Measurements from ENCODE around the gene GLT1D1.
"Not testable (repeated sequence)": the region's sequence is repeated elsewhere in the genome, so short reads cannot be mapped to it uniquely, and the experiment has no call there.

Gene GLT1D1

GRCh38 chr12:128819293-128820144 lies 33.8 kb upstream of the GLT1D1 start:
- intact Hi-C loops (cut with DNase I) = no loop called here
- peak in 1 of 42 donors; percentile 29 for DNase-seq

- intact Hi-C loops (cut with DNase I) = no loop called here
- no peak for DNase-seq
Measured at GRCh38 chr12:128820253-128820652, 33.0 kb upstream of the GLT1D1 start.

- peak in 30 of 42 donors; percentile 15 to 76 (median 50) for DNase-seq
- intact Hi-C loops (cut with DNase I) = no loop called here
Measured at GRCh38 chr12:128820723-128821432, 32.4 kb upstream of the GLT1D1 start.

DNA sequence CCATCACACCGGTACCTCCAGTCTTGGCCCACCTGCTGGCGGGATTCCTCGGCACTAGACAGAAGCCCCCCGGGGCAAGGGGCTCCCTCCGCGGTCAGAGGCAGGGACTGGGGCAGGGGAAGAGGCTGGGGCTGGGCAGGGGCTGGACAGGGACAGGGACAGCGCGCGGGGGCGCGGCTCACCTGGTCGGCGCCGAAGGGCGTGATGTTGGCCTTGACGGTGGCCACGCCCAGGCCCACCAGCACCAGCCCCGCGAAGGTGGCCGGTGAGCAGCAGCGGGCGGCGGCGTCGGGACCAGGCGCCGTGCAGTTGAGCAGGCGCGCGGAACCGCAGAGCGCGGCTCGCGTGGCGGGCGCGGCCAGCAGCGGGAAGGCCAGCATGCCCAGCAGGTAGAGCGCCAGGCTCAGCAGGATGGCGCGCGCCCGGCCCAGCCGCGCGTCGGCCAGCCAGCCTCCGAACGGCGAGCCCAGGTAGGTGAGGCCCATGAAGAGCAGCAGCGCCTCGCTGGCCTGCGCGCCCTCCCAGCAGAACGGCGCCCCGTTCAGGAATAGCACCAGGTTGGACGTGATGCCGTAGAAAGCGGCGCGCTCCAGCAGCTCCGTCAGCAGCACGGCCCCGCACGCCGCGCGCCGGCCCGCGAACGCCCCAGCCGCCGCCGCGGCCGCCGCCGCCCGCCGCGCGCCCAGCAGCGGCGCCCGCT lies 29.9 kb upstream of the GLT1D1 start:
- intact Hi-C loops (cut with DNase I) = no loop called here
- DNase-seq = peak in 3 of 42 donors; percentile 10 to 45 (median 30)

GRCh38 chr12:128823916-128824839 lies 29.1 kb upstream of the GLT1D1 start, which contains the start of gene SLC15A4:
Gene SLC15A4 (minus strand): TSS chr12:128823958. CDS start chr12:128823943, 15 bp downstream.
- intact Hi-C loops (cut with DNase I) = no loop called here

GRCh38 chr12:128825835-128826234 lies 27.4 kb upstream of the GLT1D1 start:
- intact Hi-C loops (cut with DNase I) = no loop called here
- DNase-seq = no peak

More at GRCh38 chr12:128823916-128824839, 29.1 kb upstream of the GLT1D1 start, which contains the start of gene SLC15A4:
- DNase-seq = peak; percentile 93 to 99 (median 97)

DNA sequence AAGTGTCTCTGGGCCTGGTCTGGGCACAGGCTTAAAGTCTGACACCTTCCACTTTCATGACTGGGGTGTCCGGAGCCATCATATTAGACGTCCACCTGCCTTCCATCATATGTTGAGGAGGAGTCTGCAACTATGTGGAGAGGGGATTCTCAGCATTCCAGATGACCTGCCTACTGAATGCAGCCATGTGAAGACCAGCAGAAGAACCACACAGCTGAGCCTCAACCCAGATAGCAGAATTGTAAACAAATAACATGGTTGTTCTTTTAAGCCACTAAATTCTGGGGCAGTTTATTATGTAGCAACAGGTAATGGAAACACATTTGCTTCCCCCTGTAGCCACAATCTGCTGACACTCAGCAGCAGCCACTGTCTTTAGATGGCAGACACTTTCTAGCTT lies 25.6 kb upstream of the GLT1D1 start:
- DNase-seq = no peak
- intact Hi-C loops (cut with DNase I) = no loop called here

DNA sequence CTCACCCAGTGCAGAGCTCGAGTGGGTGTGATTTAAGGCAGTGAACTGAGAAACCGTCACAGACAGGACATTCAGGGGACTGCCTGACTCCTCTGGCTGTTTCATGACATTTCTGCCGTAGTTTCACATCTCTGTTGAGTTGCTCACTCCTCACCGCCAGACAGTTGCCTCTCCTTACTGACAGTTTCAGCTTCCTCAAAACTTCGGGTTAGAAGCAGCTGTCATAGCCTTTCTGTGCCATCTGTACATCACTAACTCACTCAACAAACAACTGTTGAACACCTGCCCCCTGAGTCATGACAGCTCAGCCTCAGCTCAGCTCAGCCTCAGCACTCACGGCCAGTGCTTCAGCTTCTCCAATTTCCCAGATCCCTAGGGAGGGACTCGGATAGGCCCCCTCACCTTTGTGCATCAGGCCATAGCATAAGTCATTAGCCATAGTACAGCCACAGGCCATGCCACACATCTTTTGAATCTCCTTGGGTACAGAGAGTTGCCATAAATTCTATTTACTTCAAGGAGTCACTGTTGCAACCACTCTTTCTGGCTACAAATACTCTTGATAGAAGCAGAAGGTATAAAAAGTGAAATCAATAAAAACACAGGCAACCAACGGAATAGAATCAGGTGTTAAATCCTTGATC lies 23.3 kb upstream of the GLT1D1 start:
- intact Hi-C loops (cut with DNase I) = no loop called here
- DNase-seq = peak in 5 of 42 donors; percentile 10 to 55 (median 29)

DNA sequence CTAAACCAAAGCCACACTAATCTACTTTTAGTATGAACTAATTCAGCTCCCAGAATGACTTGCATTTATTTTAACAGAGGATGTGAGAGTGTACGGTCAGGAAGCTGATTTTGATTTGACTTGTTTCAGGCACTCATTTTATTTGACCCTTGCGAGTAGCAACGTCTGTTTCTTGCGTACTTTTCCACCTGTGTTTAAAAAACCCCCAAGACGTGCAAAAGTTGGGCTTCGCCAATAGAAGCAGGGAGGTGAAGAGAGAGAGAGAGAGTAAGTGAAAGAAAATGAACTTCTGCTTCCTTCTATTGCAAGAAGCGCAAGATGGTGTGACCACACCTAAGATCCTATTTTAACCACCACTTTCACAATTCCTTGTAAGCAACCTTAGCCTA lies 22.8 kb upstream of the GLT1D1 start:
- no peak for DNase-seq
- intact Hi-C loops (cut with DNase I) = no loop called here

- DNase-seq = no peak
- intact Hi-C loops (cut with DNase I) = no loop called here
Measured at GRCh38 chr12:128833418-128833817, 19.9 kb upstream of the GLT1D1 start.

GRCh38 chr12:128839885-128840284 lies 13.4 kb upstream of the GLT1D1 start:
- intact Hi-C loops (cut with DNase I) = not testable (repeated sequence)

GRCh38 chr12:128840862-128841468 lies 12.3 kb upstream of the GLT1D1 start:
- DNase-seq = peak in 4 of 42 donors; percentile 16 to 41 (median 32)
- intact Hi-C loops (cut with DNase I) = no loop called here

More at GRCh38 chr12:128839885-128840284, 13.4 kb upstream of the GLT1D1 start:
- peak in 2 of 42 donors; percentile 1 to 7 for DNase-seq

DNA sequence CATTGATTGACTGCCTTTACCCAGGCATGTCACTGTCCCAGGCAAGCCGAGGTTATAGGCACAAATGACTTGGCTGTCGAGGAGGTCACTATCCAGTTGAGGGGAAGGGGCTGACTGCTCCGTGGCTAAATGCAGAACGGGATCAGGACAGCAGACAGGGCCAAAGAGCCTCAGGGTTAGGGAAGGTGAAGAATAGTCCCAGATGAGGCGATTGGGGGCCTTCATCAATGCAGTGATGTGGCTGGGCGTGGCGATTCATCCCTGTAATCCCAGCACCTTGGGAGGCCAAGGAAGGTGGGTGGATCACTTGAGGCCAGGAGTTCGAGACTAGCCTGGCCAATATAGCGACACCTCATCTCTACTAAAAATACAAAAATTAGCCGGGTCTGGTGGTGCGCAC lies 10.7 kb upstream of the GLT1D1 start:
- intact Hi-C loops (cut with DNase I) = no loop called here

GRCh38 chr12:128843538-128843937 lies 9.7 kb upstream of the GLT1D1 start:
- peak in 1 of 42 donors; percentile 8 for DNase-seq
- intact Hi-C loops (cut with DNase I) = no loop called here

More for the DNA sequence above, 10.7 kb upstream of the GLT1D1 start:
- DNase-seq = peak in 1 of 42 donors; percentile 9

DNA sequence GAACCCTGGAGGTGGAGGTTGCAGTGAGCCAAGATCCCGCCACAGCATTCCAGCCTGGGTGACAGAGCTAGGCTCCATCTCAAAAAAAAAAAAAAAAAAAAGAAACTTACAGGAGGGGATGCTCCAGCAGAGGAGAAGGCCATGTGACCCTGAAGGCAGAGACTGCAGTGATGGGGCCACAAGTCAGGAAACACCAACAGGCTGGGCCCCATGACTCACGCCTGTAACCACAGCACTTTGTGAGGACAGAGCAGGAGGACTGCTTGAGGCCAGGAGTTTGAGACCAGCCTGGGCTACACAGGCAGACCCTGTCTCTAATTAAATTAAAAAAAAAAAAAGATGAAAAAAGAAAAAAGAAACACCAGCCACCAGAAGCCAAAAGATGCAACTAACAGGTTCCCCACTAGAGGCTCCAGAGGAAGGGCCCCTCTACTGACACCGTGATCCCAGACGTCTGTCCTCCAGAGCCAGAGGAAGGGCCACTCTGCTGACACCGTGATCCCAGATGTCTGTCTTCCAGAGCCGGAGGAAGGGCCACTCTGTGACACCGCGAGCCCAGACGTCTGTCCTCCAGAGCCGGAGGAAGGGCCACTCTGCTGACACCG lies 9.1 kb upstream of the GLT1D1 start:
- peak in 3 of 42 donors; percentile 21 to 49 (median 23) for DNase-seq
- intact Hi-C loops (cut with DNase I) = no loop called here

DNA sequence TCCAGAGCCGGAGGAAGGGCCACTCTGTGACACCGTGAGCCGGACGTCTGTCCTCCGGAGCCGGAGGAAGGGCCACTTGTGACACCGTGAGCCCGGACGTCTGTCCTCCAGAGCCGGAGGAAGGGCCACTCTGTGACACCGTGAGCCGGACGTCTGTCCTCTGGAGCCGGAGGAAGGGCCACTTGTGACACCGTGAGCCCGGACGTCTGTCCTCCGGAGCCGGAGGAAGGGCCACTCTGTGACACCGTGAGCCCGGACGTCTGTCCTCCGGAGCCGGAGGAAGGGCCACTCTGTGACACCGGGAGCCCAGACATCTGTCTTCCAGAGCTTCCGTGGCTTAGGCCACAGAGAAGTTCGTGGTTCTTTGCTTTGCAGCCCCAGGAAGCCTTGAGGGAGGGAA lies 6.6 kb upstream of the GLT1D1 start:
- DNase-seq = peak in 2 of 42 donors; percentile 5 to 7
- intact Hi-C loops (cut with DNase I) = not testable (repeated sequence)

- DNase-seq = peak in 1 of 42 donors; percentile 10
- intact Hi-C loops (cut with DNase I) = no loop called here
Measured at GRCh38 chr12:128848371-128848770, 4.9 kb upstream of the GLT1D1 start.

Measured in head of caudate nucleus (tissue), 42 donors.